GM20000 (cell line): ENCODE results near the gene DHH.

ENCODE experiments used
- DNase-seq: peaks from one replicate; pipeline ENCODE4 v3.0.0; 2012; ENCODE audit warnings: low spot score
- TF ChIP-seq, protein P1 (sequence below): IDR thresholded peaks from 2 replicates; pipeline ENCODE4 v1.5.1; 2012; ENCODE audit warnings: mild to moderate bottlenecking, control low read depth; ENCODE audit errors: extremely low read depth, missing control alignments

DHH gene

DNA sequence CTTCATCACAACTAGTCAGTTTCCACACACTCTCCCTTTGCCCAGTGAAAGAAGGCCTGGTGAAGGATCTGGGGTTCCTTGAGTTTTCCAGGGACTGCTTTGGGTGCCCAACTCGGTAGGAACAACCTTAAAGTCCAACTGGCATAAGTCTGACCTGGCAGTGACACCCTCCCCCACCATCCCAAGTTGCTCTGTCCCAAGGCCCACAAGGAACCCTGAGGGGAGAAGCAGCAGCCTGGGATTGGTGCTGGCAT is 35.6 kb downstream of the DHH start:
- no peak for DNase-seq
- TF ChIP-seq, protein P1, sequence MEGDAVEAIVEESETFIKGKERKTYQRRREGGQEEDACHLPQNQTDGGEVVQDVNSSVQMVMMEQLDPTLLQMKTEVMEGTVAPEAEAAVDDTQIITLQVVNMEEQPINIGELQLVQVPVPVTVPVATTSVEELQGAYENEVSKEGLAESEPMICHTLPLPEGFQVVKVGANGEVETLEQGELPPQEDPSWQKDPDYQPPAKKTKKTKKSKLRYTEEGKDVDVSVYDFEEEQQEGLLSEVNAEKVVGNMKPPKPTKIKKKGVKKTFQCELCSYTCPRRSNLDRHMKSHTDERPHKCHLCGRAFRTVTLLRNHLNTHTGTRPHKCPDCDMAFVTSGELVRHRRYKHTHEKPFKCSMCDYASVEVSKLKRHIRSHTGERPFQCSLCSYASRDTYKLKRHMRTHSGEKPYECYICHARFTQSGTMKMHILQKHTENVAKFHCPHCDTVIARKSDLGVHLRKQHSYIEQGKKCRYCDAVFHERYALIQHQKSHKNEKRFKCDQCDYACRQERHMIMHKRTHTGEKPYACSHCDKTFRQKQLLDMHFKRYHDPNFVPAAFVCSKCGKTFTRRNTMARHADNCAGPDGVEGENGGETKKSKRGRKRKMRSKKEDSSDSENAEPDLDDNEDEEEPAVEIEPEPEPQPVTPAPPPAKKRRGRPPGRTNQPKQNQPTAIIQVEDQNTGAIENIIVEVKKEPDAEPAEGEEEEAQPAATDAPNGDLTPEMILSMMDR = no peak

DNA sequence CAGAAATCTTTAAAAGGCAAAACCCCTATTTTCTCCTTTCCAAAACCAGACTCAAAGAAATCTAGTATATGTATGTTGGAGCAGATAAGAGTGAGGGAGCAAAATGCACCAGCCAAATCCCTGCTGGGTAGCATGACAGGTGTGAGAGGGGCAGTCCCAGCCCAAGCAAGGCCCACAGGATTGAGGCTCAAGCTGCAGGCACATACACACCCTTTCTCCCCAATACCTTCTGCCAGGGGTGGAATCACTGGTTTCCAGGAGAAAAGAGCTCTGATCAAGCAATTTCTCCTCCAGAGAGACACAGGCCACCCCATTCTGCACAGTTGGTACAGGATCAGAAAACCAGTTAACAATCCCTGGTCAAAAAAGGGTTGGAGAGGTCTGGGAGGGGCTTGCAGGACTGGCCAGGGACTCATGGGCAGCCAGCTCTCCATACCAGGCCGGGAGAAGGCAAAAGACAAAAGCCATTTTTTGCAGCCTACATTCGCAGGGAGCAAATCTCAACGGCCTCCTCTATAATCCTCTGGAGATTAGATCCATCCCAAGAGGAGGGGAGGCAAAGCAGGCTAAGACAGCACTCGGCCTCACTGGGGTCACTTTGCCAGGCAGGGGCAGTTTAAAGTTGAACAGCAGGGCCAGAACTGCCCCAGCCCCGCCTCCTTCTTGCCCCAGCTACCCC is 36.1 kb downstream of the DHH start:
- no peak for DNase-seq
- TF ChIP-seq, protein P1 = no peak

DNA sequence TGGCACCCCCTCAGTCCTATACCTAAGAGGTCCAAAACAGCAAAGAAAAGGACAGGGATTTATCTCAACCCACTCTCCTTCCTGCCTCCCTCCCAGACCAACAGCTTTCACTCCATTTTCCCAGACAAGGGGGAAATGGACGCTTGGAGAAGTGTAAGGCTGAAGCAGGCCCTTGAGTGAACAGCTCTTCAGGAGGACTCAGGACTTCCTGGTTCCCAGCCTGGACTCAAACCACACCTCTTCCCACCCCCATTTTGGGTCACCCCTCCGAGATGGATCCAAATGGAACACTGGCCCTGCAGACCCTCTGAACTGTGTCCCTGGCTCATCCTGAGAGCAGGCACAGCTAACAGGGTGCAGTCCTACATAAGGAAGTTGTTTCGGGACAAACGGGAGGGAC is 36.7 kb downstream of the DHH start:
- TF ChIP-seq, protein P1 = no peak
- no peak for DNase-seq

DNA sequence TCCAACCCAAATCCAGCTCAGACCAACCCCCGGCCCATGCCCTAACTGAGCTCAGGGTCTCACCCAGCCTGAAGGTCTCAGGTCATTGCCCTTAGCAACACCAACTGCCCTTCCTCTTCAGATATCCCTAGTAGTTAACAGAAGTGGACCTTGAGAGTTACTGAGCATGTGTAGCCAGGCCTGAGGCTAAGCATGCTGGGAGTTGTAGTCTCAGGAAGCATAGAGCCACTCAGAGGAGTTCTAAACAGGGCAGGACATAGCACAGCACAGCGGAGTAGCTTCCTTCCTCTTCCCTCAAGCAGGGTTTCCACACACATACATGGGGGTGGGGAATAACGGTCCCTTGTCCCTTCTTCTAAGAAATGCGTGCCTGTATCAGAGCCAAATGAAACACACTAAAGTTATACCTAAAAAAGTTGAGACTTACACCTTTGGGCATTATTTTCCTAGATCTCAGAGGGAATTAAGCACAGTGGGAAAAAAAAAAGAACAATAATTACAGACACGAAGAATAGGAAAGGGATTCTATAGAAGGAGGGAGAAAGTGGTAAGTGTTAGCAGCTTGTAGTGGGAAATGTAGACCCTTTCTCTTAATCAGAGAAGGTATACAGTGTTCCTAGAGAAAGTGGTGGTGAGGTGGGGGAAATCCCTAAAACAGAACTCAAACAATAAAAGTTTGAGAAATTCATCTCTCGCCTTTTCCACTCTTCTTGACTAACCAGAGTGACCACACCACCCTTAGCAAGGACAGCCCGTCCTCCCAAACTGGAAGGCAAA is 38.4 kb downstream of the DHH start:
- peak; percentile 90 for DNase-seq
- TF ChIP-seq, protein P1 = no peak

DNA sequence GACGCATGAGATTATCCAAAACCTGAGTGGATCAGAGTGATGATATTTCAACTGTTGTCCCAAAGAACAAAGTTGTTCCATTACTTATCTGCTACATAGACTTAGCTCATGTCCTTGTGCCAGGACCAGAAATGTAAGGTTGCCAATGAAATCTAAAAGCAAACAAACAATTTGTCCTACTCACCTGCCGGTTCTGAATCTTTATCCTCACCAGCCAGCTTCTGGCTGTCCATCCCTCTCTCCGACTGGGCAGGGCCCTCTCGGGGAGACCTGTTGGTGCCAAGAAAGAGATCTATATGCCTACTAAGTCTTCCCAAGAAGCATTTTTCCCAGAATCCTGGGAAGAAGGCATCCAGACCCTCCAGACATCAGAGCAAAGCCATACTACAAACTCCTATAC is 39.5 kb downstream of the DHH start:
- no peak for DNase-seq

DNA sequence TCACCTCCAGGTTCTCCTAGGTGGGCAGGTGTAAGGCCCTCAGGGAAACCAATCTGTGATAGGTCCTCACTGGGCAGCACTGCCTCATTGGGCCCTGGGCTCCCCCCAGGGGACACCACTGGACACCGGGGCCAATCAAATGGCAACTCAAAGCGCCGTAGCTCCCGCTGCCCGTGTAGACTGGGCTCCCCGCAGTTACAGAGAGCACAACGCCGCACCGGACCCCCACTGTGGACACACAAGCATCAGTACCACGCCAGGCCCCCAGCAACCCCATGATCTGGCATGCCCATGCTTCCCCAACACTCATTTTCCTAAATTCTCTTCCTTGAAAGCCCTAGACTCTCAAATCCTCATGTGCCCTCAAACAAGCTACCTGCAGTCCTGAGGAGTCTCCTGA is 40.1 kb downstream of the DHH start:
- TF ChIP-seq, protein P1 = no peak
- no peak for DNase-seq

More for the DNA sequence above, 39.5 kb downstream of the DHH start:
- TF ChIP-seq, protein P1 = no peak

DNA sequence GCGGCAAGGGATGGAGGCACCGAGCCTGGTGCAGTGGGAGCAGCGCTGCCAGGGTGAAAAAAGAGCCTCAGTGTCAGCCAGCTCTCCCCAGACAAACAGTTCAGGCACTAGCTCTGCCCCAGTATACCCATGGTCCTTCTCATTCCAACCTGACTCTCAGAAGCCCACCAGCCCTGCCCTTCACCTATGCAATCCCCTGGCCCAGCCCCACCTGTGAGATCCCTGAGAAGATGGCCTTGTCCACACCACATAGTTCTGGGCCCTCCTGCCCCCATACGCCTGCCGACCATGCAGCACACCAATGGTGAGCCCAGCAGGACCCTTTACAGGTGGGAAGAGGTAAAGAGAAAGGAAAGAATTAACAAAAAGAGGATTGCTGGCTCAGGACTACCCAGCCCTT is 40.5 kb downstream of the DHH start:
- no peak for DNase-seq

More for the DNA sequence above, 40.5 kb downstream of the DHH start:
- TF ChIP-seq, protein P1 = no peak
